PC-9 (cell line): ENCODE results near the gene DPEP3. TPM values are rescaled to one million over a fixed set of nuclear protein-coding genes. Genes with fewer than 3 reads are reported as not detected.
"Not testable (repeated sequence)": the region's sequence is repeated elsewhere in the genome, so short reads cannot be mapped to it uniquely, and the experiment has no call there.

Experiments
- BruUV-seq: library from RNA; stranded (reverse); fragments of 400-500 nt; replicated peaks from 2 replicates; lab custom pipeline; 2021; lab: Mats Ljungman, UMichigan
- CTCF ChIA-PET: fragments of 300-600 bp; sonication (Branson Sonifier 250); formaldehyde crosslinking; loops from one replicate; lab custom pipeline; 2022; ENCODE audit warnings: antibody characterized with exemption; lab: Charles Lee
- POLR2A ChIA-PET: fragments of 300-600 bp; sonication (Branson Sonifier 250); formaldehyde crosslinking; loops from one replicate; lab custom pipeline; 2022; ENCODE audit warnings: antibody characterized with exemption; ENCODE audit not compliant: unreplicated experiment; lab: Charles Lee
- DNase-seq, 2 experiments: peaks; one replicate each; pipeline versions ENCODE4 v3.0.0 to v3.0.0-alpha.2; 2015 to 2022; ENCODE audit warnings: mixed read lengths in 1 of 2
- H2AFZ ChIP-seq: fragments of 200-600 bp; sonication (generic); 2 replicates; pipeline ENCODE4 v1.8.1; 2017; ENCODE audit warnings: antibody characterized with exemption
- H3F3A ChIP-seq: fragments of 200-600 bp; sonication (generic); 2 replicates; pipeline ENCODE4 v1.8.1; 2017; ENCODE audit warnings: antibody characterized with exemption, mild to moderate bottlenecking, low read depth; ENCODE audit not compliant: insufficient read depth
- H3K27ac ChIP-seq: fragments of 200-600 bp; sonication (generic); 2 replicates; pipeline ENCODE4 v1.6.1; 2016; ENCODE audit warnings: mixed run types
- H3K27me3 ChIP-seq: fragments of 200-600 bp; sonication (generic); 2 replicates; pipeline ENCODE4 v1.6.1; 2016; ENCODE audit warnings: low read depth, mixed run types; ENCODE audit not compliant: insufficient read depth
- H3K36me3 ChIP-seq: fragments of 200-600 bp; sonication (generic); 2 replicates; pipeline ENCODE4 v1.6.1; 2016; ENCODE audit warnings: low read depth, mixed run types
- H3K4me1 ChIP-seq: fragments of 200-600 bp; sonication (generic); replicated peaks from 2 replicates; pipeline ENCODE4 v1.6.1; 2016; ENCODE audit warnings: mixed run types; ENCODE audit not compliant: insufficient read depth
- H3K4me2 ChIP-seq: fragments of 200-600 bp; sonication (generic); 2 replicates; pipeline ENCODE4 v1.6.1; 2017; ENCODE audit warnings: mixed run types
- H3K4me3 ChIP-seq: fragments of 200-600 bp; sonication (generic); 2 replicates; pipeline ENCODE4 v1.6.1; 2016; ENCODE audit warnings: mixed run types
- H3K79me2 ChIP-seq: fragments of 200-600 bp; sonication (generic); 2 replicates; pipeline ENCODE4 v1.6.1; 2017; ENCODE audit warnings: low read depth, mixed run types
- H3K9me2 ChIP-seq: fragments of 200-600 bp; sonication (generic); 2 replicates; pipeline ENCODE4 v1.8.1; 2017; ENCODE audit warnings: mild to moderate bottlenecking; ENCODE audit not compliant: insufficient read depth
- H3K9me3 ChIP-seq: fragments of 200-600 bp; sonication (generic); 2 replicates; pipeline ENCODE4 v1.8.1; 2016; ENCODE audit warnings: low read depth; ENCODE audit not compliant: insufficient read depth
- H4K20me1 ChIP-seq: fragments of 200-600 bp; sonication (generic); 2 replicates; pipeline ENCODE4 v1.8.1; 2017; ENCODE audit not compliant: insufficient read depth
- CTCF ChIP-seq: fragments of 200-600 bp; sonication (generic); conservative IDR thresholded peaks from 2 replicates; pipeline ENCODE4 v1.6.1; 2017; ENCODE audit warnings: mixed run types, antibody characterized with exemption, mild to moderate bottlenecking, moderate library complexity
- EZH2 ChIP-seq: fragments of 200-600 bp; sonication (generic); IDR thresholded peaks from 2 replicates; pipeline ENCODE4 v1.8.0; 2017; ENCODE audit warnings: antibody characterized with exemption, low read depth
- intact Hi-C: fragments of 100-400 bp; cut with micrococcal nuclease; formaldehyde crosslinking; loops from one replicate; pipeline ENCODE4 v1.10.0; 2022; ENCODE audit not compliant: unreplicated experiment
- total RNA-seq: library from RNA; stranded (reverse); gene quantifications from 2 replicates; pipeline ENCODE4 v1.2.3, GENCODE V29; 2021

Gene DPEP3
- total RNA-seq, 1 experiment from 2014 or later = not detected

- no peak overlapping the region for H3K27ac ChIP-seq
- H3K79me2 ChIP-seq = peaks cover 33% of the 10 kb centered on the region
- no peak overlapping the region for H3K4me2 ChIP-seq
- no peaks in the 10 kb centered on the region for H3K36me3 ChIP-seq
- intact Hi-C loops = no loop called here
- H3K27me3 ChIP-seq = no peaks in the 10 kb centered on the region
- H4K20me1 ChIP-seq = 0 out of 2 replicates have a peak, but pooled peaks cover 3% of the 10 kb centered on the region
- CTCF ChIA-PET = no interaction called here
- no peak for TF ChIP-seq EZH2
- no peak for TF ChIP-seq CTCF
- no peak overlapping the region for H3K4me3 ChIP-seq
- POLR2A ChIA-PET = no interaction called here
- no peak for DNase-seq
- no peaks in the 10 kb centered on the region for H3K9me3 ChIP-seq
- peaks cover 15% of the 10 kb centered on the region for H3K4me1 ChIP-seq
- no peaks in the 10 kb centered on the region; the same call in 1 of the 2 replicates for H3F3A ChIP-seq
- H2AFZ ChIP-seq = no peak overlapping the region
- no peaks in the 10 kb centered on the region for H3K9me2 ChIP-seq
- BruUV-seq = no TSS peak
Observed at GRCh38 chr16:68019167-68019680, 38.9 kb upstream of the DPEP3 start.

DNA sequence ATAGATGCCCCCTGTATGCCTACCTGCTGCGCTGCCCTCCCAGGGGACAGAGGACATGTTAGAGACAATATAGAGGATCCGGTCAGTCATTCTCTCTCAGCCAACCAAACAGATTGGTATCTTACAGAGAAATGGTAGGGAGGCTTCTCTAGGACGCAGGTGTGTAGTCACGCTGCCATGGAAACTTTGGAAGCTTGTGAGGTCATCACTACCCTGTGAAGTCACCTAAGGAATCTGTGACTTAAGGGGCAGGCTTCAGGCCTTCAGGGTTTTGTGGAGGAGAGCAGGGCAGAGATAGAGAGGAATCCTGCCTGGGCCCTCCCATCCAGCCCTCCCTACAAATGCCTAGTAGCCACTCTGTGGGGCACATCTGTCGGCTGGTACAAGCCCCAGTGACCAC lies 35.4 kb upstream of the DPEP3 start, which contains the start of gene DPEP2NB:
Gene DPEP2NB (minus strand): TSS at position 231 of the 400 bp plus-strand sequence. CDS start 141 bp downstream, at position 90.
- H3K79me2 ChIP-seq = no peaks in the 10 kb centered on the region
- intact Hi-C loops = no loop called here
- H3K9me2 ChIP-seq = no peaks in the 10 kb centered on the region
- H3K9me3 ChIP-seq = no peaks in the 10 kb centered on the region
- ChIA-PET POLR2A (interaction anchor here (0.7 kb wide), 1 partner anchor 16 kb away, joined by 3 read pairs; no protein-coding TSS in a partner anchor), CTCF (no interaction called here)
- no peaks in the 10 kb centered on the region for H3K36me3 ChIP-seq
- H3K4me2 ChIP-seq = no peak within 1 kb of the TSS
- no TSS peak for BruUV-seq
- TF ChIP-seq EZH2 = no peak
- no peak for DNase-seq
- no peaks in the 10 kb centered on the region; the same call in 1 of the 2 replicates for H3F3A ChIP-seq
- no peaks in the 10 kb centered on the region for H3K4me1 ChIP-seq
- H3K27me3 ChIP-seq = no peaks in the 10 kb centered on the region
- no peak within 1 kb of the TSS for H3K27ac ChIP-seq
- no peak within 1 kb of the TSS for H2AFZ ChIP-seq
- no peaks in the 10 kb centered on the region for H4K20me1 ChIP-seq
- H3K4me3 ChIP-seq = no peak within 1 kb of the TSS

DNA sequence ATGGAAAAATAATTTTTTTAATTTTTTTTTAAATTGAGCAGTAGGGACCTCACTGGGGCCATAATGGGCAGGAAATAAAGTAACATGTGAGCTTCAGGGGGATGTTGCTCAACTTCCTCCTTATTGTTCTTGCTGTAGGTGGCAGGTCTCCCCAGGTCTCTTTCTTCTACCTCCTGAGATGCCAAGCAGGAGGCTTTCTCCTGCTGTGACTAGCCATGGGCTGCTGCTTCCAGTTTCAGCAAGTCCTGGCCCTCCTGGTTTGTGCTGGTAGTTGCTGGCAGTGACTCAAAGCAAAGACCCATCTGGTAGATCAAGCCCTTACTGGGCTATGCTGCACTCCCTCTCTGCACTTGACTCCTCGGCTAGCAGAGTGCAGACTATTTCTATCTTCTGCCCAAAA lies 33.1 kb upstream of the DPEP3 start:
- Histone ChIP-seq H3K9me3 (no peaks in the 10 kb centered on the region), H3K36me3 (no peaks in the 10 kb centered on the region), H3K27me3 (no peaks in the 10 kb centered on the region), H3K4me2 (no peak overlapping the region), H3K79me2 (no peaks in the 10 kb centered on the region), H3K4me1 (no peaks in the 10 kb centered on the region), H3F3A (no peaks in the 10 kb centered on the region), H3K27ac (no peak overlapping the region), H3K9me2 (no peaks in the 10 kb centered on the region), H3K4me3 (no peak overlapping the region), H4K20me1 (no peaks in the 10 kb centered on the region), H2AFZ (no peak overlapping the region)
- BruUV-seq = no TSS peak
- DNase-seq = no peak
- ChIA-PET POLR2A (no interaction called here), CTCF (interaction anchor here (0.7 kb wide), 1 partner anchor 128 kb away, joined by 3 read pairs; no protein-coding TSS in a partner anchor)
- intact Hi-C loops = no loop called here
- no peak for TF ChIP-seq CTCF
- TF ChIP-seq EZH2 = no peak

- intact Hi-C loops, H3K9me3 ChIP-seq, H3K9me2 ChIP-seq, CTCF ChIA-PET, DNase-seq, H3K4me3 ChIP-seq, H4K20me1 ChIP-seq, H3K27ac ChIP-seq, H2AFZ ChIP-seq, BruUV-seq, H3K36me3 ChIP-seq, H3K79me2 ChIP-seq, H3K27me3 ChIP-seq, H3K4me2 ChIP-seq: not testable (repeated sequence)
- POLR2A ChIA-PET = interaction anchor here (0.5 kb wide), 1 partner anchor 30 kb away, joined by 5 read pairs; no protein-coding TSS in a partner anchor
- peaks cover 17% of the 10 kb centered on the region for H3F3A ChIP-seq
- H3K4me1 ChIP-seq = peaks cover 17% of the 10 kb centered on the region
Observed at GRCh38 chr16:68009872-68010271, 29.6 kb upstream of the DPEP3 start.
